ENCODE results near the gene ALPL.
"Not testable (repeated sequence)": the region's sequence is repeated elsewhere in the genome, so short reads cannot be mapped to it uniquely, and the experiment has no call there.

- TF ChIP-seq CTCF, POLR2A (IDR thresholded peaks at IDR 0.05): not testable (repeated sequence)
Measured at GRCh38 chr1:21519486-21520070, 10.4 kb downstream of the ALPL start.
